Testis (tissue), 3 donors: ENCODE data around the gene SPTLC3. TPM values are rescaled to one million over a fixed set of nuclear protein-coding genes. Genes with fewer than 3 reads are reported as not detected.

Source experiments
- DNase-seq: peaks from one replicate; pipeline ENCODE4 v3.0.0-alpha.2; 2019
- H3K27ac ChIP-seq, 2 donors: fragments of 200-600 bp; sonication (generic); one replicate each; pipeline ENCODE4 v1.5.1; 2019
- H3K27me3 ChIP-seq: fragments of 200-600 bp; sonication (generic); one replicate; pipeline ENCODE4 v1.5.1; 2019
- H3K36me3 ChIP-seq: fragments of 200-600 bp; sonication (generic); one replicate; pipeline ENCODE4 v1.5.1; 2017; ENCODE audit warnings: low read depth; ENCODE audit errors: missing control alignments
- H3K4me1 ChIP-seq: fragments of 200-600 bp; sonication (generic); one replicate; pipeline ENCODE4 v1.5.1; 2019
- H3K4me3 ChIP-seq, 2 donors: fragments of 200-600 bp; sonication (generic); one replicate each; pipeline ENCODE4 v1.5.1; 2017 to 2019
- H3K9me3 ChIP-seq: fragments of 200-600 bp; sonication (generic); one replicate; pipeline ENCODE4 v1.5.1; 2017
- POLR2A ChIP-seq: fragments of 450-650 bp; IDR thresholded peaks from one replicate; pipeline ENCODE4 v1.6.1; 2017; ENCODE audit warnings: antibody characterized with exemption, mild to moderate bottlenecking, moderate library complexity
- WGBS, 2 donors: methylation state at CpG; one replicate each; pipeline ENCODE4 v1.1.5; 2018; 5-methylcytosine and 5-hydroxymethylcytosine counted together
- intact Hi-C: fragments of 100-400 bp; cut with DNase I; formaldehyde crosslinking; loops from one replicate; pipeline ENCODE4 v1.15.1; 2023; ENCODE audit warnings: low total_unique reads
- polyA plus RNA-seq: library from polyadenylated mRNA; stranded (reverse); fragments of 350-450 nt; fragmentation: Illumina TruSeq; extraction: RNeasy Lipid Tissue Mini Kit (QIAGEN cat#74804); gene quantifications from one replicate; pipeline ENCODE4 v1.2.3, GENCODE V29; 2014; ENCODE audit warnings: low read depth, low replicate concordance; ENCODE audit not compliant: insufficient read depth
- total RNA-seq, 2 donors: library from RNA; depleted of rRNA; stranded (reverse); fragments of >200 nt; gene quantifications; one replicate each; pipeline ENCODE4 v1.2.3, GENCODE V29; 2016
- TF ChIP-seq, protein P1 (sequence below), 3 experiments: fragments of 450-650 bp in 2 of 3; fragments of 200-600 bp in 1 of 3; sonication (generic) in 1 of 3; IDR thresholded peaks; one replicate each; pipeline ENCODE4 v1.5.1; 2016 to 2019; ENCODE audit warnings: antibody characterized with exemption in 3 of 3, mild to moderate bottlenecking in 2 of 3, moderate library complexity in 1 of 3

The SPTLC3 gene
- total and polyA plus RNA-seq, 3 donors from 2014 or later = 9.8 to 22.6 (median 11.3) TPM

DNA sequence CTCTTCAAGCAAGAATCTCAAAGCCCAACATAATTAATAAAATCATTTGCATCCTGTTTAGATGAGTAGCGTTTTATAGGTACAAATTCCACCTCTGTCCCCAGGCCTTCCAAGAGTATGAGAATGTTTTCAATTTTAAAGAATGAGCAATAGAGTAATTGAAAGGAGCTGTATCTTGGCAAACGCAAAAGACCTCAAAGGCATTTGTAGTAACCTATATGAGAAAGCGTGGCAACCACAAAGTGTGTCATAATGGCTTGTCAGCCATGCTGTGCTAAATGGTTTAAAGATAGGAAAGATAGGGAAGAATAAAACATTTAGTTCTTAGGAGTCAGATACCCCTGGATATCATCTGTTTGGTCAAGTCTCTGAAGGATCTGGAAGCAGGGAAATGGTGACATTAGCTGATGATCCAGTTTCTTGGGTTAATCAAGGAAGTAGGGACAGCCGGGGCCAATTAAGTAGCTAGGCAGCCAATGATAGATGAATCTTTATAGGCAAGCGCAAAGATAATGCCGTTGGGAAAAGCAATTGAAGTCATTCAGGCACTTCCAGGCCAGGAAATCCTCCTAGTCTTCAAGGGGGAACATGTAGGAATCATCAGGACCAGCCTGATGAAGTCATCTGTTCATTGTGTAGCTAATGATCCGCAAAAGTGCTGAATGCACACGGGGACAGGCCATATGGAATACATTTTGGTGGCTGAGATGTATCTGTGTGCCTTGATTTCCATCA is 140.8 kb downstream of the SPTLC3 start:
- 83 to 90% methylated on average over 8 of the region's 8 CpGs for WGBS, 2 donors
- Histone ChIP-seq H3K27ac (no peak overlapping the region), H3K4me3 (no peak overlapping the region), H3K4me1 (peaks cover 10% of the 10 kb centered on the region), H3K9me3 (no peaks in the 10 kb centered on the region), H3K36me3 (no peaks in the 10 kb centered on the region), H3K27me3 (no peaks in the 10 kb centered on the region)
- intact Hi-C loops = no loop called here
- no peak for TF ChIP-seq POLR2A
- TF ChIP-seq, protein P1, sequence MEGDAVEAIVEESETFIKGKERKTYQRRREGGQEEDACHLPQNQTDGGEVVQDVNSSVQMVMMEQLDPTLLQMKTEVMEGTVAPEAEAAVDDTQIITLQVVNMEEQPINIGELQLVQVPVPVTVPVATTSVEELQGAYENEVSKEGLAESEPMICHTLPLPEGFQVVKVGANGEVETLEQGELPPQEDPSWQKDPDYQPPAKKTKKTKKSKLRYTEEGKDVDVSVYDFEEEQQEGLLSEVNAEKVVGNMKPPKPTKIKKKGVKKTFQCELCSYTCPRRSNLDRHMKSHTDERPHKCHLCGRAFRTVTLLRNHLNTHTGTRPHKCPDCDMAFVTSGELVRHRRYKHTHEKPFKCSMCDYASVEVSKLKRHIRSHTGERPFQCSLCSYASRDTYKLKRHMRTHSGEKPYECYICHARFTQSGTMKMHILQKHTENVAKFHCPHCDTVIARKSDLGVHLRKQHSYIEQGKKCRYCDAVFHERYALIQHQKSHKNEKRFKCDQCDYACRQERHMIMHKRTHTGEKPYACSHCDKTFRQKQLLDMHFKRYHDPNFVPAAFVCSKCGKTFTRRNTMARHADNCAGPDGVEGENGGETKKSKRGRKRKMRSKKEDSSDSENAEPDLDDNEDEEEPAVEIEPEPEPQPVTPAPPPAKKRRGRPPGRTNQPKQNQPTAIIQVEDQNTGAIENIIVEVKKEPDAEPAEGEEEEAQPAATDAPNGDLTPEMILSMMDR (IDR thresholded peaks at IDR 0.05) = no peak
- DNase-seq = no peak

DNA sequence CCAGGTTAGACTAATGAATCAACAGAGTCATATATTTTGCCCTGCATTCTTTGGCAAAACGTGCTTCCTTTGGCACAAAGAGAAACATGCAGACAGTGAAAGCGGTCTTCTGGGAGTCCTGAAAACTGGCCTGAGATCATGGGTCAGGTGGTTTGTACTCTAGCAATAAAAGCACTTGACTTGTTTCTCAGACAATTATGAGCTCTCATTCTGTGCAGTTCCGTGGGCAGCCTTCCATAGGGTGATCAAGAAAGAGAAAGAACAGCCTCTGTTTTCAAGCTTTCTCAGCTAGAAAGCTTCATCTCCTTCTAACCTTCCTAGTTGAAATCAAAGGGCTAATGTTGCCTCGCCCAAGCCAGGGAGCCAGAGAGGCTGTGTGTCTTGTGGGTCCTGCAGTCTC is 149.6 kb downstream of the SPTLC3 start:
- 34 to 37% methylated on average over 4 of the region's 4 CpGs for WGBS, 2 donors

DNA sequence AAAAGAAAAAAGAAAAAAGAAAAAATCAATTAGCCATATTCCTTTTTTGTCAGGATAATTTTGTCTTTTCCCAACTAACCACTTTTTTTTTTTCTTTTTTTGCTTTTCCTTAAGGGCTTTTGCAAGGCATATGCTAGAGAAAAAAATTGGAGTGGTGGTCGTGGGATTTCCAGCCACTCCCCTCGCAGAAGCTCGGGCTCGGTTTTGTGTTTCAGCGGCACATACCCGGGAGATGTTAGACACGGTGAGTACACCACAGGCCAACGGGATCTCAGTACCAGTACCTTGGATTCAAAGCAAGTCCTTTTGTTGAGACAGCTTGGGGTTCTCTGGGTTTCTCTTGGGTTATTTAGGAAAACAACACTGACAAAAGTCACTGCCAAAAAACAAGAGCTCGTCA is 151.1 kb downstream of the SPTLC3 start:
- intact Hi-C loops = no loop called here
- H3K27me3 ChIP-seq = no peaks in the 10 kb centered on the region
- no peaks in the 10 kb centered on the region for H3K9me3 ChIP-seq
- TF ChIP-seq, protein P1 (IDR thresholded peaks at IDR 0.05) = no peak
- peaks cover 5% of the 10 kb centered on the region for H3K4me1 ChIP-seq
- H3K36me3 ChIP-seq = no peaks in the 10 kb centered on the region
- H3K4me3 ChIP-seq = no peak overlapping the region
- no peak overlapping the region for H3K27ac ChIP-seq
- 92 to 96% methylated on average over 9 of the region's 9 CpGs for WGBS, 2 donors
- no peak for DNase-seq

More for the DNA sequence above, 149.6 kb downstream of the SPTLC3 start:
- Histone ChIP-seq H3K4me3 (no peak overlapping the region), H3K9me3 (no peaks in the 10 kb centered on the region), H3K27ac (no peak overlapping the region), H3K4me1 (peaks cover 5% of the 10 kb centered on the region), H3K27me3 (no peaks in the 10 kb centered on the region), H3K36me3 (no peaks in the 10 kb centered on the region)
- peak; percentile 67 for DNase-seq
- intact Hi-C loops = no loop called here
- no peak for TF ChIP-seq POLR2A
- TF ChIP-seq, protein P1 (IDR thresholded peaks at IDR 0.05) = no peak

DNA sequence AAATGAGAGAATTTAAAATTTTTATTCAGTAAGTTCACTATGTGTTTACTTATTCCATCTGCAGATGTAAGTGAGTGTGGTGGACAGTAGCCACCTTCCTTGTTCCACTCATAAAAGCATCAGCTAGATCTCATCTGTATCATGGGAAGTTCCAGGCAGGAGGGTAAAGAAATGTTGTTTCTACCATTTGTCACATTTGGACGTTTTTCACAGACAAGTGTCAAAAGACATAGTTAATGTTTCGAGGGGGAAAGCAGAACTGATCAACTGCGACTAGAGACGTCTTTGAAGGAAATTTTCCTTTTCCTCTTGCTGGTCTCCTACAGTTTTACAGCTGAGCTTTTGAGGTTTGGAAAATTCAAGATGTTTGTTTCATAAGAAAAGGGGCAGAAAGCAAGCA is 156.4 kb downstream of the SPTLC3 start:
- Histone ChIP-seq H3K27me3 (no peaks in the 10 kb centered on the region), H3K4me3 (no peak overlapping the region), H3K4me1 (no peaks in the 10 kb centered on the region), H3K27ac (no peak overlapping the region), H3K36me3 (no peaks in the 10 kb centered on the region), H3K9me3 (no peaks in the 10 kb centered on the region)
- DNase-seq = no peak
- TF ChIP-seq, protein P1 (IDR thresholded peaks at IDR 0.05) = no peak
- TF ChIP-seq POLR2A = no peak
- intact Hi-C loops = no loop called here
- 68 to 70% methylated on average over 4 of the region's 4 CpGs for WGBS, 2 donors

DNA sequence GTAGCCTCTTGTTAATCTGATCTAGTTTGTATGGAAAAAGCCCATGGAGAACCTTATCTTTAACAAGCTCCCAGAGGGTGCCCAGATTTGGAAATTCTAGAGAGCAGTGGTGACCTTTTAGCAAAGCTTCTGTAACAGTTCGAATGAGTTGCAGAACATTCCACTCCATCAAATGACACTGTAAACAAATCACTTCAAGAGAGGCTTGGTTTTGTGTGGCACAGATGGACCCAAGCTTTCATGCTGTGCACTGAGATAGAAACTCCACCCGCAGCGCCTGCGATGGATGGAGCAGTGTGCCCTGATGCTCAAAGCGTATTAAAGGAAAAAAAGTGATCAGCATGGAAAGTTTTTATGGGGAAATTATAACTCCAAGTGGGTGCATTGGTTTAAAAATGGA is 157.2 kb downstream of the SPTLC3 start:
- H3K4me1 ChIP-seq = no peaks in the 10 kb centered on the region
- H3K36me3 ChIP-seq = no peaks in the 10 kb centered on the region
- intact Hi-C loops = no loop called here
- no peak for TF ChIP-seq POLR2A
- H3K27me3 ChIP-seq = no peaks in the 10 kb centered on the region
- 90 to 94% methylated on average over 5 of the region's 5 CpGs for WGBS, 2 donors
- no peaks in the 10 kb centered on the region for H3K9me3 ChIP-seq
- H3K27ac ChIP-seq = no peak overlapping the region
- no peak overlapping the region for H3K4me3 ChIP-seq
- no peak for DNase-seq
